GM19395 (cell line): ENCODE measurements around the gene IL11RA.
A peak's percentile ranks its signal among the peaks of the same experiment; 100 is the strongest.

Experiments used
- ATAC-seq: cut with Tn5 transposase; IDR thresholded peaks from one replicate; pipeline ENCODE4 v1.9.1; 2021; ENCODE audit warnings: mild to moderate bottlenecking, moderate library complexity; ENCODE audit not compliant: unreplicated experiment

The IL11RA gene

DNA sequence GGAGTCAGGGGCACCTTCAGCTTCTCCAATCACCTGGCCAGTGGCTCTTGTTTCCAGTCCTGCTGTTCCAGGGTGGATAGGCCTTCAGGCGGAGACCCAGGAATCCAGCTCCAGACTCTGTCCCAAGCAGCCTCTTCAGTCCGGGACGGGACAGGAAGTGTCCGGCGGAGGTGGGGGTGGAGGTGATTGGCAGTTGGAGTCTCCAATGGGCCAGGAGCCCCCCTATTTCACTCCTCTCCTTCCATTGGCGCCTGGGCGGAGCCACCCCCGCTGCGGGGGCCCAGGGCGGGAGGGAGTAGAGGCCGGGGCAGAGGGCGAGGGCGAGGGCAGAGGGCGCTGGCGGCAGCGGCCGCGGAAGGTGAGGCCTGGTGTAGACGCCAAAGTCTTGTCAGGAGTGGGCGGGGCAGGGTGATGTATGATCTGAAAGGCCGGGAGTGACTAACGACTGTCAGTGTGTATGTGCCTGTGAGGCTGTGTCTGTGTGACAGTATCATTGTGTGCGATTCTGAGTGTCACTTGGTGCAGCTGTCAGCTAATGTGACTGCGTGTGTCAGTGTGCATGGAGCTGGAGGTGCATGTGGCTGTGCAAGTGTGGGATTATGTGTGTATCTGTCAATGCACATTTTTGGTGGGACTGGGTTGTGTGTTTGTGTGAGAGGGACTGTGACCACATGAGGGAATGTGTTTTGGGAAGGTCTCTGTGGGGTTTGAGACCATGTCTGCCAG is at the start of gene IL11RA:
Gene IL11RA, plus strand, starts transcription at position 310 of the 726 bp plus-strand sequence. CDS start 3,033 bp downstream, outside the sequence.
- no peak for ATAC-seq

DNA sequence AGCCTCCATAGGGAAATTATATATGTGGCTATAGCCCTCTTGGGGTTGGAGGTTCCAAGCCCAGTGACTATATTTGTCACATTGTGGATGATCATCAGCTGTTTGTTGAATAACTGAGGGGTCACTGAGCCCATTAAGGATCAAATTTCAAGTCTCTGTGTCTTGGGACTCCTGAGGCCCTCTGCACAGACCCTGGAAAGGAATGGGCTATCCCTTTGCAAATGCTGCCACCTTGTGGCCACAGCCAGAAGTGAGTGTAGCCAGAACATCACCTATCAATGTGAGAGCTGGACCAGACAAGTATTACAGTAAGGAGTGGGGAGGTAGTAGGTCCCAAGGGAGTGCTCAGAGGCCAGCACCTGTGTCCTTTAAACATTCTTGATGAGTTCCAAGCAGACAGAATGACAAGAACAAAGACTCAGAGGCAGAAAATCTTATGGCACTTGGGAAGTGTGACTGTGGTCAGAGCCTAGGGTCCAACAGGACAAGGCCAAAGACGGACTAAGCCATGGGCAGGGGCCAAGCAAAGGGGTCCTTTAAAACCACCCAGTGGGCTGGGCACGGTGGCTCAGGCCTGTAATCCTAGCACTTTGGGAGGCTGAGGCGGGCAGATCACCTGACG is 48.3 kb upstream of the IL11RA start:
- ATAC-seq = no peak

DNA sequence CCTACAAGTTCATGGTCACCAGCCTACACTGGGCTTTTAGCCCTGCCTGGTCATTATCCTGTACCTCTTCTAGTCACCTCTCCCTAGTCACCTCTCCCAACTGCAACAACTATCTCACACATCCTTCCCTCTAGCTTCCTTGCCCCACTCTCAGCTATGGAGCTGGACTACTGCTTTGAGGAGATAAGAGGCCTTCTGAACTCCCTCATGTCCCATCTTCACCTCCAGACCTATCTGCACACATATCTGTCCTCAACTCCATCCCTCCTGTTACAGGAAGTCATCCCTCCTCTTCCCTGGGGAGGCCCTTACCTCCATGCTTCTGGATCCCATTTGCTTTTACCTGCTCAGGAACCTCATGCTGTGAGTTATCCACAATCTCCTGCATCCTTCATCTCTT is 45.8 kb upstream of the IL11RA start:
- ATAC-seq = no peak

DNA sequence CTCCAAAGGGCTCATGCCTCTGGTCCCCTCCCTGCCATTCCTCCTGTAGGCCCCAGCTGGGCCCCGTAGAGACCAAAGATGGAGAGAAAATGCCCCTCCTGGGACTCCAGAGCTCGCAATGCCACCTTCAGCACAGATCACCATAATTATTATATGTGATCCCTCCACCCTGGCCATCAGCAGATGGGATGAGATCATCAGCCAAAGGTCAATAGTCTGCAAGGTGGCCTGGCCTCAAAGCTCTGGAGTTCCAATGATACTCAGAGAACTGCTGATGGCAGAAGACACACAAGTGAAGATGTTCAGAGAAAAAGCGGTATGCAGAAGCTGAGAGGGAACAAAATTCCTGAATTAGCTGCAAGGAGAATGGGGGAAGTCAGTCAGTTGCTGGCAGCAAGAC is 45.1 kb upstream of the IL11RA start:
- ATAC-seq = no peak

DNA sequence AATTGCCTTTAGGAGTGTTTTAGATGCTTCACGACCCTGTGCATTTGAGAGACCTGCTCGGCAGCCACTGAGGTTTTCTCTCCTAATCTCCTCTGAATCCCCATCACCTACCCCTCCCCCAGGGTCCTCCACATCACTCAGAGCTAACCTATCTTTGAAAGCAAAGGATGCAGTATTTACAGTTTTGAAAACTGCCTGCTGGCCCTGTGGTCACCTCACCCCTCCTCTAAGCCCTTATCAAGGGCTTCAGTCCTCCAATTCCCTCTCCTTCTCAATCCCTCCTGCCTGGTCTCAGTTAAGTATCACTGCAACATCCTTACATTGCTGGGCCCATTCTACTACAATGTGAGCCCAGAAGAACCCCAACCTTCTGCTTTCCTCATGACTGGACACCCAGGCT is 44.7 kb upstream of the IL11RA start:
- no peak for ATAC-seq

DNA sequence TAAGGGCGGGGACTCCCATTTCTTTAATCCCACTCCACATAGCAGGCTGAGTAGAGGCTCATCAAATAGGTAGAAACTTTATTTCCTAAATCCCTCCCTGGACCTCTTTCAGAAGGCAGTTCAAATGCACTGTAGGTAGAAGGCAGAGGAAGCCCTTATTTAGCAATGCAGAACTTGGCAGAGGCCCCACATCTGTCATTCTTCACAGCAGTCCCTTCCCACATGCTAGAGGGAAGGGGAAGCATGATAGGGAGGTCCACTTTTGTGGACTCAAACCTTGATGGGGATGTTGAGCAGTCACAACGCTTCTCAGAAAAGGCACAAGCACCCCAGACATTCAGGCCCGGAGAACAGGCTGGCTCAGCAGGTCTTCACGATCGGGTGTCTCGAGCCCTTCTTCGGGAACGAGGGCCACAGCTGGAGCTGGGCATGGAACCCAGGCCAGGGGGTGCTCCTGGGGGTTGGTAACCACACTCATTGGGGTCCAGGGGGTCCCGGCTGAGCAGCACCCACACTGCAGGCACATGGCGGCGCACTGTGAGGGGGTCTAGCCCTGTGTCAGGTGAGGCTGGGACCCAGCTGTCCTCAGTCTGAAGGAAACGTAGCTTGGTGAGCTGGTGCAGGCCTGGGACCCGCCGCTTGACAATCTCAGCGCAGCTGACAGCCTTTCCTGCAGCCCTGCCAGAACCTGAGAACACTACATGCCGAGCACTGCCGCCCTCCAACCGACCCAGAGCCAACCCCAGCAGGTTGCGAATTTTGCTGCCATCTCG is 41.4 kb upstream of the IL11RA start:
- ATAC-seq = no peak

DNA sequence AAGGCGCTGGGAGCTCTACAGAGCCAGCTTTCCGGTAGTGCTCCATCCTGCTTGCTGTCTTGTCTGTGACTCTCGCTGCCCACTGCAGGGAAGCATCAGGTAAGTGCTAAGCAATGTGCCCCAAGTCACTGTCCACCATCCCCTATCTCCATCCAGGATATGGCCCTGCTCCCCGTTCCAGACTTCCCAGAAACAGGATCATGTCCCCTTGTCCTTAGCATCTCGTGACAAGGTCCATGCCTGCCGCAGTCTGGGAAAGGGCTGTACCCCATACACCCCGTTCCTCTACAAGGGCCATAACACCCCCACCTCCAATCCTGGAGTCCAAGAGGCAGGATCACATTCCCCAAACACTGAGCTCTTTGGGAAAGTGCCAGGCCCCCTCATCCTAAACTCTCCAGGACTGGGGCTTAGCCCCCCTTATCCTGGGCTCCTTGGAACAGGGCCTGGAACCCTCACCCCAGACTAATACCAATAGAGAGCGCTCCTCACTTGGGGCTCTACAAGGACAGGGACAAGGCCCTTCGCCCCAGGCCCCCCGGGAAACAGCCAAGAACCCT is 40.7 kb upstream of the IL11RA start:
- ATAC-seq = peak; percentile 3

DNA sequence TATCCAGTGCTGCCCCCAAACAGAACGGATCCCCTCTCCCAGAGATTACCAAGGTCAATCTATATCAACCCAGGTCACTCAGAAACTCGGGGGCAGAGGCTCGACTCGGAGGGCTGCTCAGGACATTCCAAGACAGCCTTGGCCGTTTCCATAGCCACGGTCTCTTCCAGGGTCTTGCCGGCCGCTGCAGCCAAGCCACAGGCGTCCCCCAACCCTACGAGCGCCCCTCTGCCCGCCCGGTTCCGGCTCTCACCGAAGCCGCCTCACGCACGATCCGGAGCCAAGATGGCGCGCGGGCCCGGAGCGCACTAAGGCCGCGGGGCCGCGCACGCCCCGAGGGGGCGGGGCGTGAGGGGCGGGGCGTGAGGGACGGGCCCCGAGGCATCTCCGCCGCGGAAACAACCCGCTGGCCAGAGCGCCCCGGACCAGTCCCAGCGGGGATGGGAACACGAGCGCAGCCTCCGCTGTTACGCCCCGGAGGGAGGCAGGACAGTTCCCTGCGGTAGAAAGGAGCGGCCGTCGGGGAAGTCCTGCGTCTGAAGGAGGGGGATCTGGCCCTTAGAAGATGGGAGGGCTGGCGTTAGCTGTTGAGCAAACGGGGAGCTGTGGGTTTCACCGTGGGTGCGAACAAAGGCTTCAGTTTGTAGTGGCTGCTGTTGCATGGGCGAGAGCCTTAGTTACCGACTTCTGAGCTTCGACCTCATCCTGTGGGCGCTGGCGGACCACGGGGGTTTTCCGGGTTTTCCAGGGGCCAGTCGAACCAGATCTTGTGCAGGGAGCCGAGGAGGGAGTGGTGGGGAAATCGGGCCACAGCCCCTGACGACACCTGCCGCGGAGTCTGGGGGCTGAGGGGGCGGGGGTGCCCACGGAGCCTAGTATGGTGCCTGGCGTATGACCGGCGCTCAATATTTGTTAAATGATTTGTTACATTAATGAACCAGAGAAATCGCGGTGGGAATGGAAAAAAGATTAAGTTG is 39.9 kb upstream of the IL11RA start, which contains the start of gene RPP25L:
Gene RPP25L, minus strand, starts transcription at position 287 of the 977 bp plus-strand sequence. CDS start 801 bp downstream, outside the sequence.
- ATAC-seq = peak; percentile 81

DNA sequence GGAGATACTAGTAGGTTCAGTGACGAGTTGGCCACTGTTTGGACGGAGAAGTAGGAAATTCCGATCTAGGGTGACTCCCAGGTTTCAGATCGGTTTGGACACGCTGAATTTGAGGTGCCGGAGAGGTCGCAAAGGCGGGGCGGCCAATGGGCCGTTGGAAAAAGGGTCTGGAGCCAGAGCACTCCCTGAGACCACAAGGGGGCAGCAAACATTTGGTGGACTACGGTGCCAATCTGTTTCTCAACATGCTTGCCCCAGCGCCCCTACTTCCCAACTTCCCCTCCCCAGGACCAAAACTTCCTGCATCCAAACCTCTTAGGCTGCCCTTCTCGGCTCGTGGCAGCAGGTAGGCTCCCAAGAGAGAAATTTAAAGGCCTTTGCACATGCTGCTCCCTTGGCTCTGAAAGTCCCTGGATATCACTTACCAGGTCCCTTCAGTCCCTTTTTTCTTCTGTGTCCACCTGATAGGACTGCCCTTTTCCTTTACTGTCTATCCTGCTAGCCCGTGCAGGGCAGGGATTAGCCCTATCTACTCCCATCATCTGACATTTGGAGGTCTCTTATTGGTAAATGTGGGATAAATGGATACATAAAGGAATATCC is 39.1 kb upstream of the IL11RA start:
- ATAC-seq = no peak

DNA sequence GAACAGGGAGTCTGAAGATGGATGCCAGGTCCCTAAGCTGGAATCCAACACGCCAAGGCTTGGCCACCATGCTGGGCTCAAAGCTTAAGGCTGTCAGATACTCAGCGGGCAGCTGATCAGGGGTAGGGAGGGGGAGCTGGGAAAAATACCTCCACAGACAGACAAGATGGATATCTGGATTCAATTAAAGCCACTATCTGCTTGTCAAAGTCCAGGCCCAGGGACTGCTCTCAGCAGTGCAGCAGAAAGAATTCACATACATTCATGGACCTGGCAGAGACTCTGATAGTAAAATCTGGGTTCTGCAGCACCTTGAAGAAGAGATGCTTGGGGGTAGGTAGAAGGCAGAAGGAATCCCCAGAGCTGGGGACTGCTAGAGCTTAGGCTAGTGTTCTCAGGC is 36.9 kb upstream of the IL11RA start:
- no peak for ATAC-seq

DNA sequence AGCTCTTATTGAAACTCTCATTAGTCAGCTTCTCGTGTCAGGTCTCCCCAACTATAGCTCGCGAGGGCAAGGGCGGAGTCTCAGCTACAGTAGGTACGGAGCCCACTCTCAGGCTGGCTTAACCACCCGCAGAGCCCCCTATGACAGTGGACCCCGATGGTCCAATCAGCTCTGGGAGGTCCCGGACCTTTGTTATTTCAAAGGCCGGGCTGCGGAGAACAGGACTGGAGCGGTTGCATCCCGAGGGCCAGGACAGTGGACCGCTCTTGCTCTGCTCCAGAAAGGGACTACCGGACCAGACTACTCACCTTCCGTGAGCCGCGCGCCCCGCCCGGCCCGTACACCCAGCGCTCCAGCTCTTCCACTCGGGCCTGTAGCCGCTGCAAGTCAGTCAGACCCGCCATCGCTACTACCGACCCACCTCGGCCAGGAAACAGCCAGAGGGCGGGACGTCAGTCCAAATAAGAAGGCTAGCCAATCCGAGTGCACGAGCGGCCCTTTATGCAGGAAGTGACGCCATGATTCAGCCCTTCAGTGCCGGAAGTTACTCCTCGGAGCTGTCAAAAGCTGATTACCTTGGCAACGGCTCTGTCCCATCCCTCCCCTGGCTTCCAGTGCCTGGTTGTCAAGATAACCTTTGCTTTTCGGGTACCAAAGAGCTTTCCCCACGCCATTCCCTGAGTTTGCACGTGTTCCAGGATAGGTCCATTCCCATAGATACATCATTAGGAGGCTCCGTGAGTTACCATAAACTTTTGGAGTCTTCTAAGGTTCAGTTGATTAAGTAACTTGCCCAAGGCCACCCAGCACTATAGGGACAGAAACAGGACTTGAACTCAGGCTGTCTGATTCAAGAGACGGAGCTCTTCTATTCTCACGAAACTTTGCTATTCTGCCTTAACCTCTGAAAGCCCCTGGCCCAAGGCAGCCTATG is 31.7 kb upstream of the IL11RA start, which contains the start of gene DCTN3:
Gene DCTN3, minus strand, starts transcription at position 435 of the 934 bp plus-strand sequence. Its CDS starts 31 bp downstream, at position 404.
- ATAC-seq = peak; percentile 98

DNA sequence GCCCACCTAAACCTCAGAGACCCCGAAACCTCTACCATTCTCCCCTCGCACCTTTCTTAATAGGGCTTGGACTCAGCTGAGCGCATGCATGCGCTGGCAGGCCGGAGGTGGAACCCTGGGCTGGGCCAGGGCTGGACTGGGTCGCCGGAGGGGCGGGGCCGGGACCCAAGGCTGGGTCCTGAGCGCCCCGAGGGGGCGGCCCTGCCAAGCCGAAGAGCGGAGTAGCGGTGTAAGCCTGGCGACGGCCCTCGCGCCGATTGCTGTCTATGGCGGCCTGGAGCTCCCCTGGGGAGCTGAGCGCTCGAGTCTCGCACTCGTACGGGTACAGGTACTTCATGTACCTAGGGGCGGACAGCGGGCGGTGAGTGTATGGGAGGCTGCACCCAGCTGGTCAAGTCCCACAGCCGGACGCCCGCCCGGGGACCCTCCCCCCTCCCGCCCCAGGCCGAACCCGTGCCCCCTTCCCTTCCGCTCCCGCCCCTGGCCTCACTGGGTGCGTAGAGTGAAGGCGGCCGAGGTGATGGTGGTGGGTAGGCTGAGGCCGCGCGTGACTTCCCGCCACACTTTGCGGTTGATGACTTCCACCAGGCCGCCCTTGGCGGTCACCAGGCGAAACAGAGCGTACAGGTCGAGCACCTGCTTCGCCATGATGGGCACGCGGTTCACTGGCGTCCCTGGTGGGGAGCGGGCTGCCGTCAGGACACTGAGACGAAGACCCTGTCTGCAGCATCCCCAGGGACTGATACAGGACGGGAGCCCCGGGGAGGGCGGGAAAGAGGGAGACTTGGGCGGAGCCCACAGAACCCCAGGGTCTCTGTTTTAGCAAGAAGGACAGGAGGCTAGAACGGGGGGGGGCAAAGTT is 28.4 kb upstream of the IL11RA start:
- no peak for ATAC-seq

DNA sequence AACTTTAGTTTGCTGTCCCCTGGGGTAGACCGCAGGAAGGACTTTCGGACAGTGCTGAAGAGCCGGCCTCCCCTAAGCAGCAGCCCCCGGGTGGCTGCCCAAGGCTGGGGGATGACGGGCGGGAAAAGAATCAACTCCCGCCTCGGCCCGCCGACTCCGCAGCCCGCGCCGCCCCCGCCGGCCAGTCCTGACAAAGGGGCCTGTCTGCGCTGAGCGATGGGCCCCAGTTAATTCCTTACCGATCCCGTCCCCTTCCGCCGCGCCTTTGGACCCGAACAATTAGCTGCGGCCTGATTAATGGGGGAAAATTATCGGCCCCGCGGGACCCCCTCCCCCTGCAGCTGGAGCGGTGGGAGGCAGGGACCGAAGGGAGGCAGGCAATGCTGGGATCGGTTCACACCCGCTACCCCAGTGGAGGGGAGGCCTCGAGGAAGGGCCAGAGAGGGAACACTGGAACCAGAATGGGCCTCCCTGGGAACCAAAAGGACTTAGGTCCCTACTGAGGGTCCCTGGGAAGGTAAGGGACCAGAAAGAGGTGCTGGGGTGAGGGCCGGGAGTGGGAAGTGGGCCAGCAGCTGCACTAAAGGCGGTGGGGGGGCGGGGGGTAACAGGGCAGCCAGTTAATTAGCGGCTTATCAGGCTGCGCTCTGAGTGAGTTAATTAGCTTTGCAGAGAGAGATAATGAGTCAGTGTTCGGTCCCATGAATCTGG is 27.4 kb upstream of the IL11RA start:
- ATAC-seq = no peak

DNA sequence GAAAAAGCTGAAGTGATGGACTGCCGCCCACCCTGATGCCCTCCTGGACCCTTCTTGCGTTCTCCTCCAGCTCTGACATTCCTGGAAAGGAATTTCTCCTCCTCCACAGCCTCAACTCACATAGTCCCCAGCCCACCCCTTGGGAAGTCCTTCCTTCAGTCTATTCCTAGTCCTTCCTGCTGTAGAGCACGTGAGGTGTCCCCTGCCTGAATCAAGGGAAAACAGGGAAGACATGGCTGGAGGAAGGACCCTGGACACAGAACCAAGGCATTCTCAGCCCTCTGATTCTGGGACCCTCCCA is 26.8 kb upstream of the IL11RA start:
- no peak for ATAC-seq

DNA sequence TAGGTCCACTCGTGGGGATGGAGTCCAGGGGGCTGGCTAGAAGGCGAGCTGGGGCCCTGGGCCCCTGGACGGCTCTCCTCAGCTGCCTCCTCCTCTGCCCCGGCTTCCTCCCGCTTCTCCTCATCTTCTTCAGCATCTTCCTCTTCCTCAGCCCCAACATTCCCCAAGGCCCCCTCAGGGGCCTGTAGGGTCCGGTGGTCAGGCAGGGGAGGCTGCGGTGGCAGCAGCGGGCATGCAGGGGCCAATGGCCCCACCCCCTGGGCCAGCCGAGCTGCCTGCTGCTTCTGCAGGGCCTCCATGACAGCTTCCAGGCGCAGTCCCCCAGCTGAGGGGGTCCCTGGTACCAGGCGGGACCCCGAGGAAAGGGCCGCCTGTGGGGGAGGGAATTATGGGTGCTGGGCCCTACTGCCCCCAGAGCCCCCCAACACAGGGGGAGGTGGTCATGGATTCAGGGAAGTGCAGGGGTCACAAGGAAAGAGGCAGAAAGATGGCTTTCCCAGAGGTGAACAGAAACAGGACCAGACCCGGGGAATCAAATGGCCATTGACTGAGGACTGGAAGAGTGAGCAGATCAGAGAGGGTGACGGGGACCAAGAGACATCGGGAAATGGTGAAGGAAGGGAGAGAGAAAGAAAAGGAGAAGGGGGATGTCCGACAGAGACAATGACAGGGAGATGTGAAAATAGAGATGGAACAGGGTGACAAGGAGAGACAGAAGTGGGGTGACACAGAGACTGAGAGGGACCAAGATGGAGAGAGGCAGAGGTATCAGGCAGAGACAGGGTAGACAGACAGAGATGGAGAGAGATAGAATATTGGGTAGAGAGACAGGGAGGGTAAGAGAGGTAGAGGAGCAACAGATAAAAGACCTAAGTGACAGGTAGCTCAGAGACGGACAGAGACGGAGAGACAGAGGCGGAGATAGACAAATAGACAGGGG is 24.0 kb upstream of the IL11RA start:
- no peak for ATAC-seq
